Measurements from ENCODE around the gene PCBP3.
A peak's percentile ranks its signal among the peaks of the same experiment; 100 is the strongest.
"Not testable (repeated sequence)": the region's sequence is repeated elsewhere in the genome, so short reads cannot be mapped to it uniquely, and the experiment has no call there.

PCBP3 gene

DNA sequence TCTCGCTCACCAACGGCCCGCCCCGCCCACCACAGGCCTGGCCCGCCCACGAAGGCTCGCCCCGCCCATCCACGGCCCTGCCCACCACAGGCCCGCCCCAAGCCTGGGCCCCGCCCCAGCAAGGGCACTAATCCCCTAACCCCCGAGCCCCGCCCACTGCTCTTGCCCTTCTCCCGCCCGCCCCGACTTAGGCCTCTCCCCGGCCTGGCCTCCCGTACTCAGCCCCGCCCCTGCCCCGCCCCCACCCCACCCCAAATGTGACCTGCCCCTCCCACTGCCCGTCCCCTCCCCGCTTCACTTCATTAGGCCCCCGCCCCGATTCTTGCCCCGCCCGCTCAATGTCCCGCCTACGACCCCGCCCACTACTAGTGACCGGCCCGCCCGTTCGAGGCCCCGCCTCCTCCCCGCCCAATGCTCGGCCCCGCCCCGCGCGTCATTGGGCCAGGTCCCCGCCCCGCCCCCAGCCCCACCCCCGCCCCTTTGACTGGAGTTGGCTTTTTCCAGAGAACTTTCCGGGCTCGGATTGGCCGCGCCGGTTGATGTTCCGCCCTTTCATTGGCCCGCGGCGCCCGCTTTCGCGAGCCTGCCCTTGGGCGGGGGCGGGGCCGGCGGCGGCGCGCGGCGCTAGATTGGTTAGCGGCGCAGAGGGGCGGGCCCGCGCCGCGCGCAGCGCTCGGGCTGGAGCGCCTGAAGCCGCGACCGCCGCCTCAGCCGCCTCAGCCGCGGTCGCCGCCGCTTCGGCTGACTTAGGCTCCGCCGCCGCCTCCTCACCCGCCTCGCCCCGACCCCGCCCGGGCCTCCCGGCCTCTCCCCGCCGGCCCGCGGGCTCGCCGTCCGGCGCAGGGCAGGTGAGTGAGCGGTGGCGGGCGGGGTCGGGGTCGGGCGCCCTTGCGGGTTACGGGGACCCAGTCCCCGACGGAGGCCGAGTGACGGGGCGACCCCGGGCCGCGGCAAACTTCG lies at the start of gene PCBP3:
Gene PCBP3 (plus strand): TSS at position 705 of the 960 bp plus-strand sequence. CDS start 206,361 bp downstream, outside the sequence.
- H3K27ac ChIP-seq, result no peak within 1 kb of the TSS
- peak; percentile 20 for DNase-seq (ENCODE audit: low read depth, low spot score)

DNA sequence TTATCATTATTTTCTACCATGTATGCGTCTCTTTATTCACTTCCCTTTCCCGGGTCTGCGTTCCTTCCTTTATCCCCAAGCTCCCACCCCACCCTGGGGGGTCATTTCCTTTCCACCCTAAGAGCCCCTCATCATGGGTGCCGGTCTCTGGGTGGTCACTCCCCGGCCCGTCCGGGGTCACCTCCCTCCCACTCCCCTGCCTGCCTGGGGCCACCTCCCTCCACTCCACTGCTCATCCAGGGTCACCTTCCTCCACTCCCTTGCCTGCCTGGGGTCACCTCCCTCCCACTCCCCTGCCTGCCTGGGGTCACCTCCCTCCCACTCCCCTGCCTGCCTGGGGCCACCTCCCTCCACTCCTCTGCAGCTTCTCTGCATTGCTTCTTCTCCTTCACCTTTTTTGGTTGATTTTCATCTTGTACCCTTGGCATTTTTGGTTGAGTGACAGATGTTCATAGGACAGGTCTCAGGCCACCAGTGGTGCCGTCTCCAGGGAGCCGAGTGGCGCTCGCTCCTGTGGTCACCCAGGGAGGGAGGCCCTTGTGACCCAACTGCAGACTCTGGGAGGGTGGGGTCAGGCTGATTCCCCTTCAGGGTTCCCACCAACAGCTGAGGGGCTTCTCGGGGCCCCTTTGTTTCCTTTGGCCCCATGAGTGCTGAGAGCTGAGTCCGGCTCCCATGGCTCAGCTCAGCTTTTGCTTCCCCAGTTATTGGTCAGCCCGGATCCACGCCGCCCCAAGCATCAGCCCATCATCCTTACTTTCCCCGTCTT lies 48.6 kb upstream of the PCBP3 start:
- H3K27ac ChIP-seq, result no peak overlapping the region
- no peak for DNase-seq (ENCODE audit: low read depth, low spot score)

DNA sequence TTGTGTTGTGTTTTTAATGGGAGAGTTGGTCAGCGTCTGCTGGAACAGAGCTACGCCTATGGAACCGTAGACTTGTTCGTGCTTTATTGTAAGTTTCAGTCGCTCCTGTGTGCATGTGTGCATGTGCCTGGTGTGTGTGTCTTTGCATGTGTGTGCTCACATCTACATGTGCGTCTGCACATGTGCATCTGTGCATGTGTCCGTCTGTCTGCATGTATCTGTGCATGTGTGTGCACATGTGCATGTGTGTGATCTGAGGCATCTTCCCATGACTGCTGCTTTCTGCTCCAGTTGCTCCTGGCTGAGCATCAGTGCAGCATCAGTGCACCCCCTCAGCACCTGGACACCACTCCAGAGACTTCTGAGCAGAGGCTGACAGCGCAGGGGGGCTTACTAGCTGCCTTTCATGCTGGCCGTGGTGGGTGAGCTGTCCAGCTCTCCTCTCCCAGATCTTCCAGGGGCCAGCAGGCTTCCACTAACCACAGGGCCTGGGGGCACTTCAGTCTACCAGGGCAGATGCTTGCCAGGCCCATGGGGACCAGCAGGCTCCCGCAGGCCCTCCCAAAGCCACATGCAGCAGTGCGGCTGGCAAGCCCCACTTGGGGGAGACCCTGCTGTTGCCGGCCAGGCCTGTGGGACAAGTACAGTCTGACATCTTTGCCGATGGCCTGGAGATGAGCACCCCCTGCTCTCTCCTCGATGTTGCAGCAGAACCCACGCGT lies 47.8 kb upstream of the PCBP3 start:
- DNase-seq (ENCODE audit: low read depth, low spot score), result no peak
- H3K27ac ChIP-seq, result no peak overlapping the region

DNA sequence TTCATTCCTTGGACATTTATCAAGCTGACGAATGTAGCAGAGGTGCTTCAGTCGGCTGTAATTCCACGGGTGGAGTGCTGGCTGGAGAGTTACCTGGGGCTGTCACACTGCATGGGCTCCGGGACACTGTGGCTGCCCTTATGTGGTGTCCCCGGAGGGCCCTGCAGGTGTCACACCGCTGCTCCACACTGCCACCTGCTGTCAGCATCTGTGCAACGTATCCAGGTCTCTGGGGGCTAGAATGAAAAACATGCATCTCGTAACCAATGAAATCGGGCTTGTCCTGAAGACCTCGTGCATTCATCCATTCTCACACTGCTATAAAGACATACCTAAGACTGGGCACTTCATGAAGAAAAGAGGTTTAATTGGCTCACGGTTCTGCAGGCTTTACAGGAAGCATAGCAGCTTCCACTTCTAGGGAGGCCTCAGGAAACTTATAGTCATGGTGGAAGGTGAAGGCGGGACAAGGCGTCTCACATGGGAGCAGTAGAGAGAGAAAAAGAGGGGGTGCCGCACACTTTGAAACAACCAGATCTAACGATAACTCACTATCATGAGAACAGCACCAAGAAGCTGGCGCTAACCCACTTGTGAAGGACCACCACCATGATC lies 46.7 kb upstream of the PCBP3 start:
- DNase-seq (ENCODE audit: low read depth, low spot score), result no peak
- no peak overlapping the region for H3K27ac ChIP-seq

DNA sequence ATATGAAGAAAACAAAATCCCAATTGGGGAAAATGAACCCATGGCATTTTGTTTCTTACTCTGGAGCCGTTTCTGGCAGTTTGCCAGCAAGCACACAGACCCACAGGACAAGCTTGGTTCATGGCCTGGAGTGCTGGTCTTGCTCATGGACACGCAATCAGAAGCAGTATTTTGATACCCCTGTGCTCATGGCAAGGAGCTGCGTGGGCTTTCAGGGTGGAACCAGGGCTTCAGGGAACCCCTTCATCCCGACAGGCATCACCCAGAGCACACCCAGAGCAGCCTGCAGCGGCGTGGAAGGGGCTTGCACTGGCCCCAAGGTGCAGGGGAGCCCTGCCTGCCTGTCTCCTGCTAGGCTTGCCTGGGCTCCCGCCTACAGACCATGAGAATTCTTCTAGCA lies 45.4 kb upstream of the PCBP3 start:
- H3K27ac ChIP-seq, result no peak overlapping the region
- DNase-seq (ENCODE audit: low read depth, low spot score), result no peak

DNA sequence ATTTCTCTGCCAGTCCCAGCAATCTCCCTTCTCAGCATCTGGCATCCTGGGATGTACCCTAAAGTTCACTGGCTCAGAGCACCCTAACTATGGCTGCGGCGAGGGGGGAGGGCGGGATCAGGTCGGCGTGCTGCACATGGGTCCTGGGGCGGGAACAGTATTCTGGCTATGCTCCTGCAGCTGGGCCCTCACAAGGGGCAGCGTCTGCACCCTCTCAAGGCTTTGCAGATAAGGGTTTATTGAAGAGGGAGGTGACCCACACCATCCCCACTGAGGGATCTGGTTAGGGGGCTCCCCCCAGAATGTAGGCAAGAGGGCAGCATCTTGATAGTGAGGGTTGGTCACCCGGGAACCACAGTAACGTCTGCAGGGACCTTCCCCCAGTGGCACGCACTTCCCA lies 44.9 kb upstream of the PCBP3 start:
- no peak overlapping the region for H3K27ac ChIP-seq
- DNase-seq (ENCODE audit: low read depth, low spot score), result no peak

DNA sequence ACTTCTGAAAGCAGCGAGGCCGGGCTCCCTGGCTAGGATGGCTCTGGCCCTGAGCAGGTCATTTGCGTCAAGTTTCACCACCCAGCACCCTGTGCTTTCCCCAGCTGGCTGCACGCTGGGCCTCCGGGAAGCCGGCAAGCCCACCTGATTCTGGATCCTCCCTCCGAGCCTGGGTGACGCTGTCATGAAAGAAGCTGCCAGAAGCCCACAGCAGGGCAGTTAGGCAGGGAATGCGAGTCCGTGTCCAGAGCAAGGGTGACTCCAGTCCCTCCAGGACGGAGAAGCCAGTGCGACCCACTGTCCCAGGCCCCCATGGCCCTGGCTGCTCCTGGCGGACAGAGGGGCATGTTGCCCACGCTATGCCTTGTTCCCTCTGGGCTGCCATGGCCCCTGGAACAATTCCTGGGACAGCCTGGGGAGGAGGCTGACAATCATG lies 44.4 kb upstream of the PCBP3 start:
- DNase-seq (ENCODE audit: low read depth, low spot score), result no peak

DNA sequence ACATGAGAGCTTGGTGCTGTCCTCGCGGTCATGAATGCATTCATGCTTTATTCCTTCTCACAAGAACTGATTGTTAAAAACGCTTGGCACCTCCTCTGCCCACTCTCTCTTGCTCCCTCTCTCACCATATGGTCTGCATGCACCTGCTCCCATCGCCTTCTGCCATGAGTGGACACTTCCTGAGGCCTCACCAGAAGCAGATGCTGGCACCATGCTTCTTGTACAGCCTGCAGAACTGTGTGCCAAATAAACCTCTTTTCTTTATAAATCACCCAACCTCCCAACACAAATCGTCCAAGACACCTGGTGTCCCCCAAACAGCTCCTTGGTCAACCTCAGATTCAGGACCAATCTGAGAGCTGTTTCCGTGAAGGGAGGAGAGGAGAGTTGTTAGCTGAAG lies 43.3 kb upstream of the PCBP3 start:
- no peak overlapping the region for H3K27ac ChIP-seq
- no peak for DNase-seq (ENCODE audit: low read depth, low spot score)

More for the DNA sequence above, 44.4 kb upstream of the PCBP3 start:
- no peak overlapping the region for H3K27ac ChIP-seq

DNA sequence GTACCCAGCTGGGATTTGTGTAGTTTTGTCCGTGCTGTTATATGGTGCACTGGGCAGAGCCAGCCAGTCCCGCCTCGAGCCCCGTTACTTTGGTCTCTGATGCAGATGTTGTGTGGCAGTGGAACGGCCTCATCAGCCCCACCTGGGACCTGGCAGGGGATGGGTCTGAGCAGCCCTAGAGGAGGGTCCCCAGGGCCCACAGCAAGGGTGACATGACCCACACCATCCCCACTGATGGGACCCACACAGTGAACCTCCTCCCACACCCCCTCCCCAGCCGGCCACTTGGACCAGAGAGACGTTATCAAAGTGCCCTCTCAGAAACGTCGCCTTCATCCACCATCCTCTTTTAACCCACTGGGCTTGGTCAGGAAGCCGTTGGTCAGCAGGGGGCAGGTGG lies 42.0 kb upstream of the PCBP3 start:
- no peak for DNase-seq (ENCODE audit: low read depth, low spot score)
- H3K27ac ChIP-seq, result no peak overlapping the region

DNA sequence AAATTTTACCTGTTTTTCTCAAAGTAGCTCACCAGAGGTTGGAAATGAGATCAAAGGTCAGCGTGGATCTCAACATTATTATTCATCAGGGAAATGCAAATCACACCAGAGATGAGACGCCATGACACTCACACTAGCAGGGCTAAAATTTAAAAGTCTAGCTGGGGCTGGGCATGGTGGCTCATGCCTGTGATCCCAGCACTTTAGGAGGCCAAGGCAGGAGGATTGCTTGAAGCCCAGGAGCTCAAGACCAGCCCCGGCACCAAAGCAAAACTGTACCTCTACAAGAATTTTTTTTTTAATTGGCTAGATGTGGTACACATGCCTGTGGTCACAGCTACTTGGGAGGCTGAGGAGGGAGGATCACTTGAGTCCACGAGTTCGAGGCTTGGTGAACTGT lies 41.4 kb upstream of the PCBP3 start:
- no peak overlapping the region for H3K27ac ChIP-seq
- DNase-seq (ENCODE audit: low read depth, low spot score), result no peak

DNA sequence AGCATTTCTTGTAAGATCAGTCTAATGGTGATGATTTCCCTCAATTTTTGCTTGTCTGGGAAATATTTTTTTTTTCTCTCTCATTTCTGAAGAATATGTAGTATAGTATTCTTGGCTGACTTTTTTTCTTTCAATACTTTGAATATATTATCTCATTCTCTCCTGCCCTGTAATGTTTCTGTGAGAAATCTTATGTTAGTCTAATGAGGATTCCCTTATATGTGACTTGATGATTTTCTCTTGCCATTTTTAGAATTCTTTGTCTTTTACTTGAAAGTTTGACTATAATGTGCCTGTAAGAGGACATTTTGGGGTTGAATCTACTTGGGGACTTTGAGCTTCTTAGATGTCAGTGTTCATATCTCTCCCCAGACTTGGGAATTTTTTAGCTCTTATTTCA lies 40.0 kb upstream of the PCBP3 start:
- no peak for DNase-seq (ENCODE audit: low read depth, low spot score)

DNA sequence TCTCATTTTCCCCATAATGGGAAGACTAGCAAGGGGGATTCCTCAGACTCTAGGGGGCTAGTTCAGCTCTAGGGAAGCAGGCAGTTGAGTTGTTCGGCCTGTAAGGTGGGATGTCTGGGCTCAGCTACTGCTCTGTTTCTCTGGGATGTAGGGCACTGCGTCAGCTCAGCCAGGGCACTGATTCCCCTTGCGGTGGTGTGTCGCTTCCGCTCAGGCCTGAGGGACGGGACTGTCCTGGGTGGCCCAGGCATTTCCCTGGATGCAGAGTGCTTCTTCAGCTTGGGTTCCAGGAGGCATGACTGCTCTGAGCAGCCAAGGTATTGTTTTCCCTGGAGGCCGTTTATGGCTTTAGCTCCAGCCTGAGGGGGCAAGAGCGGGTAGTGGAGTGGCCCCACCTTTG lies 38.8 kb upstream of the PCBP3 start:
- not testable (repeated sequence) for DNase-seq (ENCODE audit: low read depth, low spot score)

More for the DNA sequence above, 40.0 kb upstream of the PCBP3 start:
- no peak overlapping the region for H3K27ac ChIP-seq

DNA sequence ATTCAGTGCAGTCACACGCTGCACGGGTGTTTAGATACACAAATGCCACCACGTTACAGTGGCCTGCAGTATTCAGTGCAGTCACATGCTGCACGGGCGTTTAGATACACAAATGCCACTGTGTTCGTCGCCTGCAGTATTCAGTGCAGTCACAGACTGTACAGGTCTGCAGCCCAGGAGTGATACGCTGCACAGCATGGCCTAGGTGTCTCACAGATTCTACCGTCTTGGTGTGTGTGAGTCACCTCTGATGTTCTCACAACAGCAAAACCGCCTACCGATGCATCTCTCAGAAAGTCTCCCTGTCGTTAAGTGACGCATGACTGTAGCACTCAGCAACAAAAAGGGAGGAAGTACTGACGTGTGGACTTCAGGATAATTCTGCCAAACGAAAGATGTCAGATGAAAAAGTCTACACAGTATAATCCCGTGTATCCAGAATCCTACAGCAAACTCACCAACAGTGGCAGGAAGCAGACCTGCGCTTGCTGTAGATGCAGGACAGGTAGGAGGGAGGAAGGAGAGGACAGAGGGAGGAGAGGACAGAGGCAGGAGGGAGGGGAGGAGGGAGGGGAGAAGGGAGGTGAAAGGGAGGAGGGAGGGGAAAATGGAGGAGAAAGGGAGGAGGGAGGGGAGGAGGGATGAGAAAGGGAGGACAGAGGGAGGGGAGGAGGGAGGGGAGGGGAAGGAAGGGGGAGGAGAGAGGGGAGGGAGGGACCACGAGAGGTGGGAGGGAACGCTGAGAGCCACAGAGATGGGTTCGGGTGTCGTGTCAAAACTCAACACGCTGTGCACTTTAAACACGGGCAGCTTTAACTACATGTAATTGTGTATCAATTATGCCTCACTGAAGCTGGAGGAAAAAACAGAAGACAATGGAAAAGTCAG lies 36.3 kb upstream of the PCBP3 start:
- H3K27ac ChIP-seq, result no peak overlapping the region
- DNase-seq (ENCODE audit: low read depth, low spot score), result no peak

More for the DNA sequence above, 38.8 kb upstream of the PCBP3 start:
- H3K27ac ChIP-seq, result not testable (repeated sequence)

DNA sequence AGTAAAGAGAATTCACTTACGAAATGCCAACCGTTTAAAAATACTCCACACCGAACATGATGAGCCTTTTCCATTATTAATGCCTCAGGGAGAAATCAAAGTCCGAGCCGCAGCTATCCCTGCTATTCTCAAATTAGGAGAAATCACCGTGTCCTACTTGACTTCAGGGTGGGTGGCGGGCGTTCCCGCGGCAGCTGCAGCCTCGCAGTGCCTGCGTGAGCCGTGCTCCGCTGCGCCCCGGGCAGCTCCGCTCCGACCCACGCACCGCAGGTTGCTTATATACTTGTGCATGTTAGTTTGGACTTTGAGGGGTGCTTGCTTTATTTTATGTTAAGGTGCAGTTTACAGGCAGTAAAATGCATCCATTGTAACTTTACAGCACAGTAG lies 35.6 kb upstream of the PCBP3 start:
- DNase-seq (ENCODE audit: low read depth, low spot score), result no peak
- no peak overlapping the region for H3K27ac ChIP-seq

DNA sequence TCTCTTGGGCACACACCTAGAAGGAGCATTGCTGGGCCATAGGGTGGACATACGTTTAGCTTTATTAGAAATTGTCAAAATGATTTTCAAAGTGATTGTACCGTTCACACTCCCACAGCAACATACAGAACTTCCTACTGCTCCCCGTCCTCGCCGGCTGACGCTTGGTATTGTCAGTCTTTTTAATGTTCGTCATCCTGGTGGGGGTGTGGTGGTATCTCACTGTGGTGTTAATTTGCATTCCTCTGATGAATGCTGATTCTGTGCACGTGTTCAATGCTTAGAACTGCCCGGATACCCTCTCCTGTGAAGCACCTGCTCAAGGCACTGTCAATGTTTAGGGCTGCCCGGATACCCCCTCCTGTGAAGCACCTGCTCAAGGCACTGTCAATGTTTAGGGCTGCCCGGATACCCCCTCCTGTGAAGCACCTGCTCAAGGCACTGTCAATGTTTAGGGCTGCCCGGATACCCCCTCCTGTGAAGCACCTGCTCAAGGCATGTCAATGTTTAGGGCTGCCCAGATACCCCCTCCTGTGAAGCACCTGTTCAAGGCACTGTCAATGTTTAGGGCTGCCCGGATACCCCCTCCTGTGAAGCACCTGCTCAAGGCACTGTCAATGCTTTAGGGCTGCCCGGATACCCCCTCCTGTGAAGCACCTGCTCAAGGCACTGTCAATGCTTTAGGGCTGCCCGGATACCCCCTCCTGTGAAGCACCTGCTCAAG lies 34.6 kb upstream of the PCBP3 start:
- H3K27ac ChIP-seq; DNase-seq (ENCODE audit: low read depth, low spot score): not testable (repeated sequence)

DNA sequence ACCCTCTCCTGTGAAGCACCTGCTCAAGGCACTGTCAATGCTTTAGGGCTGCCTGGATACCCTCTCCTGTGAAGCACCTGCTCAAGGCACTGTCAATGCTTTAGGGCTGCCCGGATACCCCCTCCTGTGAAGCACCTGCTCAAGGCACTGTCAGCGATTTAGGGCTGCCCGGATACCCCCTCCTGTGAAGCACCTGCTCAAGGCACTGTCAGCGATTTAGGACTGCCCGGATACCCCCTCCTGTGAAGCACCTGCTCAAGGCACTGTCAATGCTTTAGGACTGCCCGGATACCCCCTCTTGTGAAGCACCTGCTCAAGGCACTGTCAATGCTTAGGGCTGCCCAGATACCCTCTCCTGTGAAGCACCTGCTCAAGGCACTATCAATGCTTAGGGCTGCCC lies 33.9 kb upstream of the PCBP3 start:
- DNase-seq (ENCODE audit: low read depth, low spot score); H3K27ac ChIP-seq: not testable (repeated sequence)

DNA sequence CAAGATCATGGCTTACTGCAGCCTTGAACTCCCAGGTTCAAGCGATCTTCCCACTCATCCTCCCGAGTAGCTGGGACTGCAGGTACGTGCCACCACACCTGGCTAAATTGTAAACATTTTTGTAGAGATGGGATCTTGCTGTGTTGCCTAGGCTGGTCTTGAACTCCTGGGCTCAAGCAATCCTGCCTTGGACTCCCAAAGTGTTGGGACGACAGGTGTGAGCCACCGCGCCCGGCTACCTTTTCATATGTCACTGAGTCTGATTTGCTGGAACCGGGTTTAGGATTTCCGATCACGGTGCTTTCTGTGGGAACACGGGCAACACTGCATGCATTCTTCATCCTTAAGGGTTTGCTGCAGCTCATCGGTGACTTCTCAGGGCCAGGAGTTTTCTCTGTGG lies 32.2 kb upstream of the PCBP3 start:
- no peak for DNase-seq (ENCODE audit: low read depth, low spot score)
- no peak overlapping the region for H3K27ac ChIP-seq

DNA sequence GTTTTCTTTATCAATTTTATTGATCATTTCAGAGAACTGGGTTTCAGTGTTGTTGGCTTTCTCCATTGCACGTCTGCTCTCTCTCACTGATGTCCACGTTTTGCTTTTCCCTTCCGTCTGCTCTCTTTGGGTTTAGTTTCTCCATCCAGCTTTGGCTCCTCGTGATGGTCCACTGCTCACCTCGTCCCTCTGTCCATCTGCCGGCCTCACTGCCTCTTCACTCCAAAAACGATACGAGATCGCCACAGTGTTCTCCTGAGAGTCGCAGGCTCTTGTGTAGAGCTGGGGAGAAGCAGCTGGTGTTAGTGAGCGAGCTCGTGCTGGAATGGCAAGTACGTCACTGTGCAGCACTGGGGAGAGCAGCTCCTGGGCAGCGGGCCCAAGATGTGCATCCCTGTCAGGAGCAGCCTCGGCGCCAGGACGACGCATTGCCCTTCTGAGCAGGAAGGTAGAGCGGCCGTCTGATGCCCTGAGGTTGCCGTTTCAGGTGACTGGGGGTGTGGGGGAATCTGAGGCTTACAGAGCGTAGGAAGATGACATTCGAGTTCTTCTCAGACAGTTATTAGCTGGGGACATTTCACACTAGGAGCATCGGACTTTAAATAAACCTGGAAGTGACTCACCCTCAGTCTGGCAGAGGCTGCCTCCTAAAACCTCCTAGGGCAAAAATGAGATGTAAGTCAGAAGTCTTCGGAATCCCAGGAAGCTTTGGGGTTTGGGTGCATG lies 31.4 kb upstream of the PCBP3 start:
- no peak overlapping the region for H3K27ac ChIP-seq
- DNase-seq (ENCODE audit: low read depth, low spot score), result no peak

All from epithelial cell of prostate (primary cell).